ENCODE results near the gene WDFY4. TPM values are rescaled to one million over a fixed set of nuclear protein-coding genes. Genes with fewer than 3 reads are reported as not detected.

Gene WDFY4
- polyA plus RNA-seq, 2 of the 4 experiments (the other 2 are of a cell fraction) = not detected

DNA sequence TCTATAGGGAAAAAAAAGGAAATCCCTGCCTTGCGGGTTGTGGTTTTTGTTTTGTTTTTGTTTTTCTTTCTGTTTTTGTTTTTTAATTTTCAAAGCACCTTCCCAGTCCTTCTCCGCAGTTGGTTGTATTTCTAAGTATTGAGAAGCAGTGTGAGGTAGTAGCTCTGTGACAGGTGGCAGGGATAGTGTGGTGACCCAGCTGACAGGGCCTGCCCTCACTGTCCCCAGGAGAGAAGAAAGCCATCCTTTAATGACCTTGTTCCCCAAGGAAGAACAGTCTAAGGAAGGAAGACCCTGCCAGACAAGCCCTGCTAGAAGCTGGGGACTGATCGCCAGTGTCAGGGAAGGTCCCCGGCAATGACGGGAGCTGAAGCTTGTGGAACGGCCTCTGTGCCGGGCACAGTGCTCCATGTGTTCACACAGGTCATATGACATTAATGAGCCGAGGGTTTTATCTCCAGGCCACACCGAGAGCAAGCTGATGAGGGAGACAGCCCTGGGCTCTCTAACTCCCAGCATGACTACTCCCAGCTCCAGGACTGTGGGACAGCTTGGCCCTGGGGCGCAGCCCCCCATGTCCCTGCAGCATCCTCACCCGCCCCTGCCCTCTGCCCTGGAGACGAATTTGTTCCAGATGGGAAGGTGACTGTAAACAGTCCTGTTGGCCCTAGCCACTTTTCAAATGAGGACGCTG, 324.0 kb downstream of the WDFY4 start:
- H3K27ac ChIP-seq = no peak overlapping the region
- H3K4me2 ChIP-seq = no peak overlapping the region
- TF ChIP-seq HOXB5 (CRISPR knock-in tag; IDR thresholded peaks at IDR 0.05) = no peak
- no peak for TF ChIP-seq EP300 (IDR thresholded peaks at IDR 0.05)
- TF ChIP-seq, protein P1, sequence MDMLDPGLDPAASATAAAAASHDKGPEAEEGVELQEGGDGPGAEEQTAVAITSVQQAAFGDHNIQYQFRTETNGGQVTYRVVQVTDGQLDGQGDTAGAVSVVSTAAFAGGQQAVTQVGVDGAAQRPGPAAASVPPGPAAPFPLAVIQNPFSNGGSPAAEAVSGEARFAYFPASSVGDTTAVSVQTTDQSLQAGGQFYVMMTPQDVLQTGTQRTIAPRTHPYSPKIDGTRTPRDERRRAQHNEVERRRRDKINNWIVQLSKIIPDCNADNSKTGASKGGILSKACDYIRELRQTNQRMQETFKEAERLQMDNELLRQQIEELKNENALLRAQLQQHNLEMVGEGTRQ (IDR thresholded peaks at IDR 0.05) = no peak
- no peak for TF ChIP-seq EHF (CRISPR knock-in tag; IDR thresholded peaks at IDR 0.05)
- TF ChIP-seq POLR2A (IDR thresholded peaks at IDR 0.05; ENCODE audit: low read length) = no peak
- TF ChIP-seq GATA3 (IDR thresholded peaks at IDR 0.05; ENCODE audit: borderline replicate concordance) = no peak
- no peak for TF ChIP-seq RAD21 (conservative IDR thresholded peaks at IDR 0.05 in 1 of 2, IDR thresholded peaks at IDR 0.05 in 1 of 2)
- H3K4me1 ChIP-seq = no peaks in the 10 kb centered on the region
- CTCF ChIA-PET = interaction anchor here (0.6 to 1.6 kb wide), 2 partner anchors 11 to 181 kb away, joined by 3 to 4 read pairs; no protein-coding TSS in a partner anchor
- DNase-seq (ENCODE audit: low read depth in 1 of 2, low spot score in 1 of 2) (no peak), ATAC-seq (no peak), FAIRE-seq (no peak)
- no peak overlapping the region for H3K4me3 ChIP-seq
- POLR2A ChIA-PET = no interaction called here
- 47% methylated on average over 11 of the region's 13 CpGs for WGBS (ENCODE audit: missing lambda C conversion rate)
- no peaks in the 10 kb centered on the region for H3K9me3 ChIP-seq

DNA sequence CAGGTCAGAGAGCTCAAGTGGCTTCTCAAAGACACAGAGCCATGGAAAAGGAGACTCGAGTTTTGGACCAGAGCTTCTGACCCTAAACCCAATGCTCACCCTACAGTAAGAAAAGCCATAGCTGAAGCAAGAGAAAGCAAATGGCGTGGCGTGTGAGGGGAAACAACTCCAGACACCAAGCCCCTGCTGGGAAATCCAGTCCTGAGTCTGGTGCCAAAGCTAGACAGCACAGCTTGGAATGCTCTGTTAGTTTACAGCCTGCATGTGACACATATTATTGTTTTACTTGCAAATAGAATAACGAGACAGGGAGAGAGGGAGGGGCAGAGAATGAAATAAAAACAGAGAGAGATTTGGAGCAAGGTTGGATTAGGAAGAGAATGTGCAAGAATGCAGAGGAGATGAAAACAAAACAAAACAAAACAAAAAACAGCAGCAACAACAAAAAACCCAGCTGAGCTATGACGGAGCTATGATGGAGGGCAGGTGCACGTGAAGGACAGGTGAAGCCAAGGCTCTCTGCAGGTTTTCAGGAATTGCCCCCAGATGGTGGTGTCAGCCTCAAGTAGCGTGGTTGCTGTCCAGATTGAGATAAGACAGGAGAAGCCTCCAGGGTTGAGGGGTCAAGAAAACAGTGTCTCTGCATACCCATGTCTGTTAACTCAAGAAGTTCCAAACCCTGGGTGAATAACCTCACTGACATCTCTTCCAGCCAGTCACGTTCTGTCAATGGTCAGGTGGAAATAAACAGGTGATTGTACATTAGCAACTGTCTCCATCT, 324.7 kb downstream of the WDFY4 start:
- no peak overlapping the region for H3K4me3 ChIP-seq
- WGBS (ENCODE audit: missing lambda C conversion rate) = 14% methylated on average over 8 of the region's 8 CpGs
- H3K4me2 ChIP-seq = no peak overlapping the region
- no peak for ATAC-seq
- no peak for DNase-seq (ENCODE audit: low read depth in 1 of 2, low spot score in 1 of 2)
- no peaks in the 10 kb centered on the region for H3K9me3 ChIP-seq
- POLR2A ChIA-PET = no interaction called here
- H3K27ac ChIP-seq = no peak overlapping the region
- TF ChIP-seq, protein P2, sequence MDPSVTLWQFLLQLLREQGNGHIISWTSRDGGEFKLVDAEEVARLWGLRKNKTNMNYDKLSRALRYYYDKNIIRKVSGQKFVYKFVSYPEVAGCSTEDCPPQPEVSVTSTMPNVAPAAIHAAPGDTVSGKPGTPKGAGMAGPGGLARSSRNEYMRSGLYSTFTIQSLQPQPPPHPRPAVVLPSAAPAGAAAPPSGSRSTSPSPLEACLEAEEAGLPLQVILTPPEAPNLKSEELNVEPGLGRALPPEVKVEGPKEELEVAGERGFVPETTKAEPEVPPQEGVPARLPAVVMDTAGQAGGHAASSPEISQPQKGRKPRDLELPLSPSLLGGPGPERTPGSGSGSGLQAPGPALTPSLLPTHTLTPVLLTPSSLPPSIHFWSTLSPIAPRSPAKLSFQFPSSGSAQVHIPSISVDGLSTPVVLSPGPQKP (IDR thresholded peaks at IDR 0.05; ENCODE audit: low read depth, low read length) = no peak
- TF ChIP-seq FOXS1 (CRISPR knock-in tag; IDR thresholded peaks at IDR 0.05) (no peak), ESRRA (IDR thresholded peaks at IDR 0.05; ENCODE audit: borderline replicate concordance, low read length) (no peak), KDM5A (IDR thresholded peaks at IDR 0.05) (no peak), MAFK (IDR thresholded peaks at IDR 0.05; ENCODE audit: partially characterized antibody) (no peak), HDAC2 (IDR thresholded peaks at IDR 0.05) (no peak), SMC3 (IDR thresholded peaks at IDR 0.05) (no peak), POLR2A (IDR thresholded peaks at IDR 0.05; ENCODE audit: low read length) (no peak), MAZ (IDR thresholded peaks at IDR 0.05; ENCODE audit: borderline replicate concordance, low read depth, low read length) (no peak), RCOR1 (IDR thresholded peaks at IDR 0.05; ENCODE audit: low read depth, low read length) (no peak), CBX2 (IDR thresholded peaks at IDR 0.05; ENCODE audit: borderline replicate concordance, low read depth) (no peak), RAD21 (conservative IDR thresholded peaks at IDR 0.05 in 1 of 2, IDR thresholded peaks at IDR 0.05 in 1 of 2) (no peak), CBX8 (IDR thresholded peaks at IDR 0.05) (no peak), CHD4 (IDR thresholded peaks at IDR 0.05; ENCODE audit: borderline replicate concordance) (no peak), NR3C1 (IDR thresholded peaks at IDR 0.05) (no peak), JUNB (IDR thresholded peaks at IDR 0.05) (no peak)
- TF ChIP-seq, protein P3, sequence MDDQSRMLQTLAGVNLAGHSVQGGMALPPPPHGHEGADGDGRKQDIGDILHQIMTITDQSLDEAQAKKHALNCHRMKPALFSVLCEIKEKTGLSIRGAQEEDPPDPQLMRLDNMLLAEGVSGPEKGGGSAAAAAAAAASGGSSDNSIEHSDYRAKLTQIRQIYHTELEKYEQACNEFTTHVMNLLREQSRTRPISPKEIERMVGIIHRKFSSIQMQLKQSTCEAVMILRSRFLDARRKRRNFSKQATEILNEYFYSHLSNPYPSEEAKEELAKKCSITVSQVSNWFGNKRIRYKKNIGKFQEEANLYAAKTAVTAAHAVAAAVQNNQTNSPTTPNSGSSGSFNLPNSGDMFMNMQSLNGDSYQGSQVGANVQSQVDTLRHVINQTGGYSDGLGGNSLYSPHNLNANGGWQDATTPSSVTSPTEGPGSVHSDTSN (IDR thresholded peaks at IDR 0.05) = no peak
- TF ChIP-seq, protein P4, sequence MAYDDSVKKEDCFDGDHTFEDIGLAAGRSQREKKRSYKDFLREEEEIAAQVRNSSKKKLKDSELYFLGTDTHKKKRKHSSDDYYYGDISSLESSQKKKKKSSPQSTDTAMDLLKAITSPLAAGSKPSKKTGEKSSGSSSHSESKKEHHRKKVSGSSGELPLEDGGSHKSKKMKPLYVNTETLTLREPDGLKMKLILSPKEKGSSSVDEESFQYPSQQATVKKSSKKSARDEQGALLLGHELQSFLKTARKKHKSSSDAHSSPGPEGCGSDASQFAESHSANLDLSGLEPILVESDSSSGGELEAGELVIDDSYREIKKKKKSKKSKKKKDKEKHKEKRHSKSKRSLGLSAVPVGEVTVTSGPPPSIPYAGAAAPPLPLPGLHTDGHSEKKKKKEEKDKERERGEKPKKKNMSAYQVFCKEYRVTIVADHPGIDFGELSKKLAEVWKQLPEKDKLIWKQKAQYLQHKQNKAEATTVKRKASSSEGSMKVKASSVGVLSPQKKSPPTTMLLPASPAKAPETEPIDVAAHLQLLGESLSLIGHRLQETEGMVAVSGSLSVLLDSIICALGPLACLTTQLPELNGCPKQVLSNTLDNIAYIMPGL (CRISPR knock-in tag; IDR thresholded peaks at IDR 0.05; ENCODE audit: borderline replicate concordance) = no peak
- TF ChIP-seq, protein P5, sequence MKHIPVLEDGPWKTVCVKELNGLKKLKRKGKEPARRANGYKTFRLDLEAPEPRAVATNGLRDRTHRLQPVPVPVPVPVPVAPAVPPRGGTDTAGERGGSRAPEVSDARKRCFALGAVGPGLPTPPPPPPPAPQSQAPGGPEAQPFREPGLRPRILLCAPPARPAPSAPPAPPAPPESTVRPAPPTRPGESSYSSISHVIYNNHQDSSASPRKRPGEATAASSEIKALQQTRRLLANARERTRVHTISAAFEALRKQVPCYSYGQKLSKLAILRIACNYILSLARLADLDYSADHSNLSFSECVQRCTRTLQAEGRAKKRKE (CRISPR knock-in tag; IDR thresholded peaks at IDR 0.05; ENCODE audit: low read depth) = no peak
- TF ChIP-seq, protein P6, sequence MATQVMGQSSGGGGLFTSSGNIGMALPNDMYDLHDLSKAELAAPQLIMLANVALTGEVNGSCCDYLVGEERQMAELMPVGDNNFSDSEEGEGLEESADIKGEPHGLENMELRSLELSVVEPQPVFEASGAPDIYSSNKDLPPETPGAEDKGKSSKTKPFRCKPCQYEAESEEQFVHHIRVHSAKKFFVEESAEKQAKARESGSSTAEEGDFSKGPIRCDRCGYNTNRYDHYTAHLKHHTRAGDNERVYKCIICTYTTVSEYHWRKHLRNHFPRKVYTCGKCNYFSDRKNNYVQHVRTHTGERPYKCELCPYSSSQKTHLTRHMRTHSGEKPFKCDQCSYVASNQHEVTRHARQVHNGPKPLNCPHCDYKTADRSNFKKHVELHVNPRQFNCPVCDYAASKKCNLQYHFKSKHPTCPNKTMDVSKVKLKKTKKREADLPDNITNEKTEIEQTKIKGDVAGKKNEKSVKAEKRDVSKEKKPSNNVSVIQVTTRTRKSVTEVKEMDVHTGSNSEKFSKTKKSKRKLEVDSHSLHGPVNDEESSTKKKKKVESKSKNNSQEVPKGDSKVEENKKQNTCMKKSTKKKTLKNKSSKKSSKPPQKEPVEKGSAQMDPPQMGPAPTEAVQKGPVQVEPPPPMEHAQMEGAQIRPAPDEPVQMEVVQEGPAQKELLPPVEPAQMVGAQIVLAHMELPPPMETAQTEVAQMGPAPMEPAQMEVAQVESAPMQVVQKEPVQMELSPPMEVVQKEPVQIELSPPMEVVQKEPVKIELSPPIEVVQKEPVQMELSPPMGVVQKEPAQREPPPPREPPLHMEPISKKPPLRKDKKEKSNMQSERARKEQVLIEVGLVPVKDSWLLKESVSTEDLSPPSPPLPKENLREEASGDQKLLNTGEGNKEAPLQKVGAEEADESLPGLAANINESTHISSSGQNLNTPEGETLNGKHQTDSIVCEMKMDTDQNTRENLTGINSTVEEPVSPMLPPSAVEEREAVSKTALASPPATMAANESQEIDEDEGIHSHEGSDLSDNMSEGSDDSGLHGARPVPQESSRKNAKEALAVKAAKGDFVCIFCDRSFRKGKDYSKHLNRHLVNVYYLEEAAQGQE (IDR thresholded peaks at IDR 0.05) = no peak
- CTCF ChIA-PET = interaction anchor here (1.0 kb wide), 1 partner anchor 28 kb away, joined by 3 read pairs; no protein-coding TSS in a partner anchor
- H3K4me1 ChIP-seq = no peaks in the 10 kb centered on the region
- no peak for FAIRE-seq
